HepG2 (cell line): ENCODE measurements around the gene CMIP.

Experiments used
- POLR2AphosphoS5 ChIP-seq: IDR thresholded peaks from 2 replicates; pipeline ENCODE4 v1.6.1; 2012; ENCODE audit warnings: low read depth, low read length
- ZFP36L1 ChIP-seq: sonication (generic); formaldehyde crosslinking; IDR thresholded peaks from 2 replicates; pipeline ENCODE4 v1.8.0; 2022; ENCODE audit warnings: mild to moderate bottlenecking, missing genetic modification reagents, moderate library complexity
- ZMAT5 ChIP-seq: sonication (generic); formaldehyde crosslinking; IDR thresholded peaks from 2 replicates; pipeline ENCODE4 v1.5.0; 2020; ENCODE audit warnings: mild to moderate bottlenecking, low read depth, missing genetic modification reagents, borderline replicate concordance
- ZNF567 ChIP-seq: sonication (generic); formaldehyde crosslinking; IDR thresholded peaks from 2 replicates; pipeline ENCODE4 v1.8.1; 2023; ENCODE audit warnings: mild to moderate bottlenecking, missing genetic modification reagents, borderline replicate concordance

GRCh38 chr16:81435567-81435966 lies 9.0 kb upstream of the CMIP start:
- no peak for TF ChIP-seq POLR2AphosphoS5
- TF ChIP-seq ZFP36L1 (CRISPR knock-in tag): no peak
- no peak for TF ChIP-seq ZMAT5 (CRISPR knock-in tag)
- TF ChIP-seq ZNF567 (CRISPR knock-in tag): no peak
